Left ventricle myocardium inferior (tissue), 1 donor: Measurements from ENCODE around the gene SORCS1. TPM values are rescaled to one million over a fixed set of nuclear protein-coding genes. Genes with fewer than 3 reads are reported as not detected.
A peak's percentile ranks its signal among the peaks of the same experiment; 100 is the strongest.

ENCODE experiments used
- DNase-seq: peaks from one replicate; pipeline ENCODE4 v3.0.0-alpha.2; 2020
- H3K27ac ChIP-seq: fragments of 200-600 bp; replicated peaks from 2 replicates; pipeline ENCODE4 v1.8.0; 2021
- H3K27me3 ChIP-seq: fragments of 200-600 bp; 2 replicates; pipeline ENCODE4 v1.8.0; 2021; ENCODE audit warnings: low read depth
- H3K36me3 ChIP-seq: fragments of 200-600 bp; 2 replicates; pipeline ENCODE4 v1.8.0; 2021
- H3K4me1 ChIP-seq: fragments of 200-600 bp; 2 replicates; pipeline ENCODE4 v1.8.0; 2021
- H3K4me3 ChIP-seq: fragments of 200-600 bp; 2 replicates; pipeline ENCODE4 v1.8.0; 2021; ENCODE audit warnings: mild to moderate bottlenecking, moderate library complexity
- H3K9me3 ChIP-seq: fragments of 200-600 bp; replicated peaks from 2 replicates; pipeline ENCODE4 v1.8.0; 2021
- intact Hi-C: fragments of 100-400 bp; cut with micrococcal nuclease; formaldehyde crosslinking; loops from one replicate; pipeline ENCODE4 v1.11.0; 2022
- long read RNA-seq: library from polyadenylated mRNA; unstranded; transcript quantifications from one replicate; pipeline ENCODE4 v2.0.0, GENCODE V29; 2021
- total RNA-seq: library from RNA; stranded (reverse); fragmentation: NEBNext Ultra II Directional; extraction: Animal tissue kit (Norgen Biotek cat#: 25700); gene quantifications from one replicate; pipeline ENCODE4 v1.2.1, GENCODE V29; 2021
- TF ChIP-seq, protein P1 (sequence below): fragments of 200-600 bp; IDR thresholded peaks from 2 replicates; pipeline ENCODE4 v1.8.0; 2021; ENCODE audit warnings: antibody characterized with exemption, mild to moderate bottlenecking, borderline replicate concordance
- donor health status: DM: no; HTN: yes; CAD: no; lungs with severe emphysema.

The SORCS1 gene
- 2.9 TPM for total RNA-seq
- long read RNA-seq: 0 reads

DNA sequence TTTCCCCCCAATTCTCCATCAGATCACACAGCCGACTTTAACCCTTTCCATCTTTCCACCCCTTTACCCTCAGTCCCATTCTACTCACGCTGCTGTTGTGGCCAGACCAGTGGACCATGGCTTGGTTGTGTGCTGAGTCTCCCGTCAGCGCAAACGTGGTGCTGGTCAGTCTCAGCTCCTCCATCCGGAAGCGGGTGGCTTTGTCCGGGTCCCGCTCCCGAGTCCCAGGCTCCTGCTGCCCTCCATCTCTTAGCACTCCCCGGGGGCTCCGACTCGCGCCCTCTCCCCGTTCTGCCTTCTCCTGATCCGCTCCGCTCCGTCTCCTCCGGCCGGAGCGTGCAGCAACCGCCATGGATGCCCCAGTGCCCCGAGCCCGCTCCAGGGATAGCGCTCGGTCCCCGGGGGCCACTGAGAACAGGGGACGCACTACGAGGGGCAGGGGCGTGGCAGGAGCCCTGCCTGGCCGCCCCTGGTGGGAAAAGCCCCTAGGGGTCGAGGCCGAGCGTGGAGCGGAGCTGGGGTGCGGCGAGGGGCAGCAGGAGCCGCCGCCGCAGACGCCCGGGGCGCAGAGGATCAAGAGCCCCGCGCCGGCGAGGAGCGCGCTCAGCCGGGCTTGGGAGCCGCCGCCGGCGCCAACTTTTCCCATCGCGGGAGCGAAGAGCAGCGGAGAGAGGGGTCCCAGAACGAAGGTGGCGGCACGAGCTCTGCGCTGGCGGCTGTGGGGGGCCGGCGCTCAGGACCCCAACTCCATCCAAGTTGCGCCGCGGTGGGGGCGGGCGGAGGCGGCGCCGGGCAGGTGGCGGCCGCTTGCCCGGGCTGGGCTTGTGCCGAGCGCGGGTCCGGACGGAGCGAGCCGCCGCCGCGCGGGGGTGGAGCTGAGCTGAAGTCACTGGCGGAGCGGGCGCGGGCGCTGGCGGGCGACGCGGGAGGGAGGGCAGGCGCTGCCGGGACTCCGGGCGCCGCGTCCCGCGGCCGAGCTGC, at the start of gene SORCS1:
Gene SORCS1 (minus strand): TSS at position 826 of the 981 bp plus-strand sequence.
- peak within 1 kb of the TSS; percentile 64 for H3K4me3 ChIP-seq
- H3K36me3 ChIP-seq: no peaks in the 10 kb centered on the region
- intact Hi-C loops: no loop called here
- H3K27me3 ChIP-seq: peaks cover 94% of the 10 kb centered on the region
- peak within 1 kb of the TSS; percentile 48 for H3K27ac ChIP-seq
- no peaks in the 10 kb centered on the region for H3K9me3 ChIP-seq
- H3K4me1 ChIP-seq: peaks cover 6% of the 10 kb centered on the region
- TF ChIP-seq, protein P1, sequence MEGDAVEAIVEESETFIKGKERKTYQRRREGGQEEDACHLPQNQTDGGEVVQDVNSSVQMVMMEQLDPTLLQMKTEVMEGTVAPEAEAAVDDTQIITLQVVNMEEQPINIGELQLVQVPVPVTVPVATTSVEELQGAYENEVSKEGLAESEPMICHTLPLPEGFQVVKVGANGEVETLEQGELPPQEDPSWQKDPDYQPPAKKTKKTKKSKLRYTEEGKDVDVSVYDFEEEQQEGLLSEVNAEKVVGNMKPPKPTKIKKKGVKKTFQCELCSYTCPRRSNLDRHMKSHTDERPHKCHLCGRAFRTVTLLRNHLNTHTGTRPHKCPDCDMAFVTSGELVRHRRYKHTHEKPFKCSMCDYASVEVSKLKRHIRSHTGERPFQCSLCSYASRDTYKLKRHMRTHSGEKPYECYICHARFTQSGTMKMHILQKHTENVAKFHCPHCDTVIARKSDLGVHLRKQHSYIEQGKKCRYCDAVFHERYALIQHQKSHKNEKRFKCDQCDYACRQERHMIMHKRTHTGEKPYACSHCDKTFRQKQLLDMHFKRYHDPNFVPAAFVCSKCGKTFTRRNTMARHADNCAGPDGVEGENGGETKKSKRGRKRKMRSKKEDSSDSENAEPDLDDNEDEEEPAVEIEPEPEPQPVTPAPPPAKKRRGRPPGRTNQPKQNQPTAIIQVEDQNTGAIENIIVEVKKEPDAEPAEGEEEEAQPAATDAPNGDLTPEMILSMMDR: no peak
- peak; percentile 34 for DNase-seq

- Histone ChIP-seq H3K27ac (no peak overlapping the region), H3K36me3 (no peaks in the 10 kb centered on the region), H3K27me3 (no peaks in the 10 kb centered on the region), H3K9me3 (peaks cover 18% of the 10 kb centered on the region), H3K4me1 (no peaks in the 10 kb centered on the region), H3K4me3 (no peak overlapping the region)
- TF ChIP-seq, protein P1: no peak
- DNase-seq: no peak
- intact Hi-C loops: no loop called here
Measured at GRCh38 chr10:107214261-107214660, 49.8 kb upstream of the SORCS1 start.

DNA sequence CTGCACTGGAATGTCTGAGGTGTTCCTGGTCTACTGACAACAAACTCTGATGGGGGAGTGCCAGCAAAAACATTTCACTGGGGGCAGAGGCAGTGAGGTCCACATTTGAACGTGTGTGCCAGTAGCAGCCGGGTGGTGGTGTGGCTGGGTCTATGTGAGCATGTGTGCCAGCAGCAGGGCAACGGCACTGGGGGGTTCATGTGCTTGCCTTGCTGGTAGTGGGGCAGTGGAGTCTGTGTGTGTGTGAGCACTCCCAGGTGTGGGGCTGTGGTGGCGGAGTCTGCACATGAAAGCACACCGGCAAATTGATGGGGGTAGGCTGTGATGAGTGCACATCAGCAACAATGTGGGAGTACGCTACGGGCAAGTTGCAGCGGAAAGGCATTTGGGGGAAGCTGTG, 49.4 kb upstream of the SORCS1 start:
- intact Hi-C loops: no loop called here
- no peak for DNase-seq
- TF ChIP-seq, protein P1: no peak
- H3K4me3 ChIP-seq: no peak overlapping the region
- H3K27ac ChIP-seq: no peak overlapping the region
- no peaks in the 10 kb centered on the region for H3K27me3 ChIP-seq
- peaks cover 22% of the 10 kb centered on the region for H3K9me3 ChIP-seq
- H3K4me1 ChIP-seq: no peaks in the 10 kb centered on the region
- H3K36me3 ChIP-seq: no peaks in the 10 kb centered on the region

DNA sequence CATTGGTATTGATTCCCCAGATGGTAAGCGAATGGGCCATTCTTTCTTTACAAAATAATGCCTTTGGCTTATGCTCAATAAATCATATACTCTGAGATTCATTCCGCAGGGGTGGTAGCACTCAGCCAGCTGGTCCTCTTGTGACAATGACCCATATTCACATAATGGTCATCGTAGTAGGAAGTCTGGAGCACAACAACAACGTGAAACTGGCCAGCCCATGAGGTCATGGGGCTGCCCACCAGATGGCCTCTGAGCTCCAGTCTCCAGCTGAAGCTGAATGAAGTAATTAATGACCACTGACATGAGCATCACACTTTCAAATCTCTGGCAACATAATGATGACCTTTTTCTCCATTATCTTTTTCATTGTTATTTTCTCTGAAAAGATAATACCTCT, 42.3 kb upstream of the SORCS1 start:
- Histone ChIP-seq H3K4me1 (no peaks in the 10 kb centered on the region), H3K4me3 (no peak overlapping the region), H3K9me3 (peaks cover 31% of the 10 kb centered on the region), H3K27me3 (no peaks in the 10 kb centered on the region), H3K27ac (no peak overlapping the region), H3K36me3 (no peaks in the 10 kb centered on the region)
- intact Hi-C loops: no loop called here
- DNase-seq: no peak
- TF ChIP-seq, protein P1: no peak

DNA sequence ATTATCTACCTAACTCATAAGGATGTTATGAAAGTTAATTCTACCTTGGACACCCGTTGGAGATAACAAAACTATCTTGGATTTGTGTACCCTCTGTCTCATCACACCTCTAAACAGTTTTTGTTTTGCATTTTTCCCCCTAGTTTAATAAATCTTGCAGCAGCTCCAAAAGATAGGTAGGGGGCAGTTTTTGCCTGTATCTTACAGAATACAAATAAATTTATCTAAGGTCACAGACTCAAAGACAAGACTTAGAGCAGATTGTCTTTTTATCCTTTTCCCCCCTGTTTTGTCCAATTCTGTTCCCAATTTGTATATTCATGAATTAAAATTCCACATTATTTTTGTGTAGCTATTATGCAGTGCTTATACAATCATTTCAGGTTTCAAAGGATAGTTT, 5.0 kb upstream of the SORCS1 start:
- H3K27ac ChIP-seq: no peak overlapping the region
- no peak overlapping the region for H3K4me3 ChIP-seq
- no peaks in the 10 kb centered on the region for H3K9me3 ChIP-seq
- TF ChIP-seq, protein P1: no peak
- DNase-seq: no peak
- peaks cover 51% of the 10 kb centered on the region for H3K27me3 ChIP-seq
- no peaks in the 10 kb centered on the region for H3K4me1 ChIP-seq
- intact Hi-C loops: no loop called here
- no peaks in the 10 kb centered on the region for H3K36me3 ChIP-seq
